HepG2 (cell line): Measurements from ENCODE around the gene MTRFR. TPM values are rescaled to one million over a fixed set of nuclear protein-coding genes. Genes with fewer than 3 reads are reported as not detected.

Source experiments
- ARNT ChIP-seq: fragments of 450-650 bp; IDR thresholded peaks from 2 replicates; pipeline ENCODE4 v1.6.1; 2017
- CHD2 ChIP-seq: IDR thresholded peaks from 2 replicates; pipeline ENCODE4 v1.6.1; 2011; ENCODE audit warnings: low read depth, low read length, improper control_type of control experiment
- EZH2 ChIP-seq: conservative IDR thresholded peaks from 2 replicates; pipeline ENCODE4 v1.6.1; 2012; ENCODE audit warnings: mild to moderate bottlenecking, low read depth, low read length, moderate library complexity
- HDAC6 ChIP-seq: fragments of 200-600 bp; sonication (generic); IDR thresholded peaks from 2 replicates; pipeline ENCODE4 v1.7.0; 2017; ENCODE audit warnings: mild to moderate bottlenecking, antibody characterized with exemption, low read length, low read depth
- HNRNPUL1 ChIP-seq: fragments of 200-400 bp; formaldehyde crosslinking; IDR thresholded peaks from 2 replicates; pipeline ENCODE4 v1.6.1; 2017; ENCODE audit warnings: low read depth, mild to moderate bottlenecking, low read length, moderate library complexity
- MED1 ChIP-seq: sonication (generic); formaldehyde crosslinking; IDR thresholded peaks from 2 replicates; pipeline ENCODE4 v1.4.0; 2020; ENCODE audit warnings: missing genetic modification reagents
- NFE2 ChIP-seq: sonication (generic); formaldehyde crosslinking; IDR thresholded peaks from 2 replicates; pipeline ENCODE4 v1.4.0; 2020; ENCODE audit warnings: missing genetic modification reagents
- TCF12 ChIP-seq, 2 experiments: fragments of 450-650 bp in 1 of 2; sonication (generic) in 1 of 2; formaldehyde crosslinking in 1 of 2; IDR thresholded peaks; 2 replicates each; pipeline versions ENCODE4 v1.6.1 to v1.8.0; 2017 to 2022; ENCODE audit warnings: antibody characterized with exemption in 1 of 2, mild to moderate bottlenecking in 1 of 2, missing genetic modification reagents in 1 of 2, moderate library complexity in 1 of 2
- ZNF225 ChIP-seq: sonication (generic); formaldehyde crosslinking; IDR thresholded peaks from 2 replicates; pipeline ENCODE4 v1.4.0; 2020; ENCODE audit warnings: mild to moderate bottlenecking, missing genetic modification reagents
- ZNF451 ChIP-seq: sonication (generic); formaldehyde crosslinking; IDR thresholded peaks from 2 replicates; pipeline ENCODE4 v1.5.0; 2020; ENCODE audit warnings: mild to moderate bottlenecking, missing genetic modification reagents
- ZNF570 ChIP-seq: sonication (generic); formaldehyde crosslinking; IDR thresholded peaks from 2 replicates; pipeline ENCODE4 v1.4.0; 2020; ENCODE audit warnings: mild to moderate bottlenecking, missing genetic modification reagents, borderline replicate concordance
- ZNF616 ChIP-seq: sonication (generic); formaldehyde crosslinking; IDR thresholded peaks from 2 replicates; pipeline ENCODE4 v1.5.0; 2020; ENCODE audit warnings: low read depth, mild to moderate bottlenecking, missing genetic modification reagents
- ZNF761 ChIP-seq: sonication (generic); formaldehyde crosslinking; conservative IDR thresholded peaks from 2 replicates; pipeline ENCODE4 v1.4.0; 2020; ENCODE audit warnings: mild to moderate bottlenecking, missing genetic modification reagents
- ZNF766 ChIP-seq: sonication (generic); formaldehyde crosslinking; IDR thresholded peaks from 2 replicates; pipeline ENCODE4 v1.5.0; 2020; ENCODE audit warnings: missing genetic modification reagents, borderline replicate concordance
- ZNF816 ChIP-seq: sonication (generic); formaldehyde crosslinking; IDR thresholded peaks from 2 replicates; pipeline ENCODE4 v1.8.0; 2022; ENCODE audit warnings: missing genetic modification reagents, mild to moderate bottlenecking, borderline replicate concordance
- ZSCAN25 ChIP-seq: sonication (generic); formaldehyde crosslinking; IDR thresholded peaks from 2 replicates; pipeline ENCODE4 v1.8.0; 2022; ENCODE audit warnings: mild to moderate bottlenecking, missing genetic modification reagents
- polyA plus RNA-seq, 8 experiments: library from polyadenylated mRNA; depleted of rRNA in 3 of 8; stranded (reverse) in 7 of 8; unstranded in 1 of 8; fragments of >200 nt; fragmentation: Illumina TruSeq in 4 of 8; extraction: Trizol in 4 of 8; gene quantifications; 2 replicates each; pipeline versions ENCODE4 v1.2.1 to v1.2.3, GENCODE V29; 2011 to 2016; ENCODE audit warnings: low read depth in 4 of 8, missing spikeins in 1 of 8, mixed read lengths in 1 of 8; ENCODE audit not compliant: insufficient read depth in 1 of 8
- total RNA-seq, 5 experiments: library from RNA; depleted of rRNA; stranded (reverse); fragments of >200 nt; fragmentation: Illumina TruSeq; extraction: Trizol; gene quantifications; 2 replicates each; pipeline ENCODE4 v1.2.3, GENCODE V29; 2016; ENCODE audit warnings: low read depth in 1 of 5
- TF ChIP-seq, protein P1 (sequence below): sonication (generic); formaldehyde crosslinking; IDR thresholded peaks from 2 replicates; pipeline ENCODE4 v1.5.1; 2020; ENCODE audit warnings: missing genetic modification reagents, mild to moderate bottlenecking, borderline replicate concordance
- TF ChIP-seq, protein P2 (sequence below): sonication (generic); formaldehyde crosslinking; conservative IDR thresholded peaks from 2 replicates; pipeline ENCODE4 v1.8.0; 2022; ENCODE audit warnings: mild to moderate bottlenecking, moderate library complexity, missing genetic modification reagents
- TF ChIP-seq, protein P3 (sequence below): sonication (generic); formaldehyde crosslinking; IDR thresholded peaks from 2 replicates; pipeline ENCODE4 v1.8.0; 2022; ENCODE audit warnings: missing genetic modification reagents, mild to moderate bottlenecking, inconsistent platforms, borderline replicate concordance
- TF ChIP-seq, protein P4 (sequence below): sonication (generic); formaldehyde crosslinking; IDR thresholded peaks from 2 replicates; pipeline ENCODE4 v1.5.1; 2020; ENCODE audit warnings: missing genetic modification reagents, mild to moderate bottlenecking, borderline replicate concordance
- TF ChIP-seq, protein P5 (sequence below): sonication (generic); formaldehyde crosslinking; IDR thresholded peaks from 2 replicates; pipeline ENCODE4 v1.8.0; 2022; ENCODE audit warnings: missing genetic modification reagents, mild to moderate bottlenecking, moderate library complexity, borderline replicate concordance

MTRFR gene
- total and polyA plus RNA-seq, 2 of the 13 experiments (the other 11 are each of a cell fraction or from before 2014, with no cell fraction given): 7.1 to 9.9 TPM

DNA sequence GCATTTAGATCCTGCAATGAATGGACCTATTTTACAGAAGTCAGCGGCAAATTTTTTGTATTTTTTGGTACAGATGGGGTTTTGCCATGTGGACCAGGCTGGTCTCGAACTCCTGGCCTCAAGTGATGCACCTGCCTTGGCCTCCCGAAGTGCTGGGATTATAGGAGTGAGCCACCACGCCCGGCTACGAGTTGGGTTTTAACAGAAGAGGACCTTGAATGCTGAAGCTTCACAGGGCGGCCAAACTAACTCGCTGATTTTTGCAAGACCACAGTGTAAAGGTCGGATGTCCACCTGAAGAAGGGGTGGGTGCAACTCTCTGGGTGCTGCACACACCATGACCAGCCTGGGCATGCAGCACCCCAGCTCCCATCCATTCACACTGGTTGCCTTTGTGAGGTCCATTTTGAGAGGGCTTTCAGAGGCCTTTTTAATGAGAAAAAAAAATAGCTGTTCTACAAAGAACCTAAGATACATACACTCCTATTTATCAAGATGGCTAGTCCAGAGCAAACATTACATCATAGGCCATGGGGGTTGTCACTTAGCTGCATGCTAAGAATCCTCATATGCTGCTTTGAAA is 60.0 kb downstream of the MTRFR start (continued):
- TF ChIP-seq ZNF761 (0 out of 2 replicates have a peak, but pooled peaks have one; percentile 50), HNRNPUL1 (no peak), ZNF225 (CRISPR knock-in tag) (no peak), CHD2 (no peak), ZNF451 (CRISPR knock-in tag) (peak; percentile 49; the same call in 1 of the 2 replicates), ZNF570 (no peak), HDAC6 (no peak), ZNF616 (CRISPR knock-in tag) (no peak), NFE2 (CRISPR knock-in tag) (no peak), EZH2 (no peak), TCF12 (IDR thresholded peaks at IDR 0.05) (no peak), TCF12 (CRISPR knock-in tag; IDR thresholded peaks at IDR 0.05) (no peak), ZNF816 (CRISPR knock-in tag) (no peak), ZNF766 (CRISPR knock-in tag) (0 out of 2 replicates have a peak, but pooled peaks have one; percentile 18), ARNT (no peak), ZSCAN25 (0 out of 2 replicates have a peak, but pooled peaks have one; percentile 34), MED1 (CRISPR knock-in tag) (peak; percentile 62)
- TF ChIP-seq, protein P1, sequence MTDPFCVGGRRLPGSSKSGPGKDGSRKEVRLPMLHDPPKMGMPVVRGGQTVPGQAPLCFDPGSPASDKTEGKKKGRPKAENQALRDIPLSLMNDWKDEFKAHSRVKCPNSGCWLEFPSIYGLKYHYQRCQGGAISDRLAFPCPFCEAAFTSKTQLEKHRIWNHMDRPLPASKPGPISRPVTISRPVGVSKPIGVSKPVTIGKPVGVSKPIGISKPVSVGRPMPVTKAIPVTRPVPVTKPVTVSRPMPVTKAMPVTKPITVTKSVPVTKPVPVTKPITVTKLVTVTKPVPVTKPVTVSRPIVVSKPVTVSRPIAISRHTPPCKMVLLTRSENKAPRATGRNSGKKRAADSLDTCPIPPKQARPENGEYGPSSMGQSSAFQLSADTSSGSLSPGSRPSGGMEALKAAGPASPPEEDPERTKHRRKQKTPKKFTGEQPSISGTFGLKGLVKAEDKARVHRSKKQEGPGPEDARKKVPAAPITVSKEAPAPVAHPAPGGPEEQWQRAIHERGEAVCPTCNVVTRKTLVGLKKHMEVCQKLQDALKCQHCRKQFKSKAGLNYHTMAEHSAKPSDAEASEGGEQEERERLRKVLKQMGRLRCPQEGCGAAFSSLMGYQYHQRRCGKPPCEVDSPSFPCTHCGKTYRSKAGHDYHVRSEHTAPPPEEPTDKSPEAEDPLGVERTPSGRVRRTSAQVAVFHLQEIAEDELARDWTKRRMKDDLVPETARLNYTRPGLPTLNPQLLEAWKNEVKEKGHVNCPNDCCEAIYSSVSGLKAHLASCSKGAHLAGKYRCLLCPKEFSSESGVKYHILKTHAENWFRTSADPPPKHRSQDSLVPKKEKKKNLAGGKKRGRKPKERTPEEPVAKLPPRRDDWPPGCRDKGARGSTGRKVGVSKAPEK: 0 out of 2 replicates have a peak, but pooled peaks have one; percentile 25
- TF ChIP-seq, protein P2, sequence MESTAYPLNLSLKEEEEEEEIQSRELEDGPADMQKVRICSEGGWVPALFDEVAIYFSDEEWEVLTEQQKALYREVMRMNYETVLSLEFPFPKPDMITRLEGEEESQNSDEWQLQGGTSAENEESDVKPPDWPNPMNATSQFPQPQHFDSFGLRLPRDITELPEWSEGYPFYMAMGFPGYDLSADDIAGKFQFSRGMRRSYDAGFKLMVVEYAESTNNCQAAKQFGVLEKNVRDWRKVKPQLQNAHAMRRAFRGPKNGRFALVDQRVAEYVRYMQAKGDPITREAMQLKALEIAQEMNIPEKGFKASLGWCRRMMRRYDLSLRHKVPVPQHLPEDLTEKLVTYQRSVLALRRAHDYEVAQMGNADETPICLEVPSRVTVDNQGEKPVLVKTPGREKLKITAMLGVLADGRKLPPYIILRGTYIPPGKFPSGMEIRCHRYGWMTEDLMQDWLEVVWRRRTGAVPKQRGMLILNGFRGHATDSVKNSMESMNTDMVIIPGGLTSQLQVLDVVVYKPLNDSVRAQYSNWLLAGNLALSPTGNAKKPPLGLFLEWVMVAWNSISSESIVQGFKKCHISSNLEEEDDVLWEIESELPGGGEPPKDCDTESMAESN (CRISPR knock-in tag): no peak
- TF ChIP-seq, protein P3, sequence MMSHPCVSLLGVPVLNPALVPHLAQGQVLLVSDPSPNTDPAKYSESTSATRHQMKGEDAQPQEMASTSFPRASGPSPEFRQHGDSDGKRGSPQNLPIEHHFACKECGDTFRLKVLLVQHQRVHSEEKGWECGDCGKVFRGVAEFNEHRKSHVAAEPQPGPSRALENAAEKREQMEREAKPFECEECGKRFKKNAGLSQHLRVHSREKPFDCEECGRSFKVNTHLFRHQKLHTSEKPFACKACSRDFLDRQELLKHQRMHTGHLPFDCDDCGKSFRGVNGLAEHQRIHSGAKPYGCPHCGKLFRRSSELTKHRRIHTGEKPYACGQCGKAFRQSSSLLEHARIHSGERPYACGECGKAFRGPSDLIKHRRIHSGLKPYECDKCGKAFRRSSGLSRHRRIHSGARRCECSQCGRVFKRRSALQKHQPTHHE: no peak
- TF ChIP-seq, protein P4, sequence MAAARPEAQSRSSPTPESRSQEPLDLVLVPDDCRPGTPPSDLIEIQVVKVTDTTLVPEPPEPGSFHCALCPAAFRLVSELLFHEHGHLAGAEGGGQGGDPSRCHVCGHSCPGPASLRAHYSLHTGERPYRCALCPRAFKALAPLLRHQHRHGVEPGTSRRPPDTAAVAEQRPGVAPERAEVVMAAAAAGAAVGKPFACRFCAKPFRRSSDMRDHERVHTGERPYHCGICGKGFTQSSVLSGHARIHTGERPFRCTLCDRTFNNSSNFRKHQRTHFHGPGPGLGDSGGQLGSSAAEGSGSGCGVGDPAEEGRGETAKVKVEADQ: no peak
- TF ChIP-seq, protein P5, sequence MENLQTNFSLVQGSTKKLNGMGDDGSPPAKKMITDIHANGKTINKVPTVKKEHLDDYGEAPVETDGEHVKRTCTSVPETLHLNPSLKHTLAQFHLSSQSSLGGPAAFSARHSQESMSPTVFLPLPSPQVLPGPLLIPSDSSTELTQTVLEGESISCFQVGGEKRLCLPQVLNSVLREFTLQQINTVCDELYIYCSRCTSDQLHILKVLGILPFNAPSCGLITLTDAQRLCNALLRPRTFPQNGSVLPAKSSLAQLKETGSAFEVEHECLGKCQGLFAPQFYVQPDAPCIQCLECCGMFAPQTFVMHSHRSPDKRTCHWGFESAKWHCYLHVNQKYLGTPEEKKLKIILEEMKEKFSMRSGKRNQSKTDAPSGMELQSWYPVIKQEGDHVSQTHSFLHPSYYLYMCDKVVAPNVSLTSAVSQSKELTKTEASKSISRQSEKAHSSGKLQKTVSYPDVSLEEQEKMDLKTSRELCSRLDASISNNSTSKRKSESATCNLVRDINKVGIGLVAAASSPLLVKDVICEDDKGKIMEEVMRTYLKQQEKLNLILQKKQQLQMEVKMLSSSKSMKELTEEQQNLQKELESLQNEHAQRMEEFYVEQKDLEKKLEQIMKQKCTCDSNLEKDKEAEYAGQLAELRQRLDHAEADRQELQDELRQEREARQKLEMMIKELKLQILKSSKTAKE (CRISPR knock-in tag): no peak
